WI38 (cell line): ENCODE measurements around the gene PARD3B.

Source experiments
- H3K4me3 ChIP-seq: 2 replicates; pipeline ENCODE4 v1.5.1; 2011; ENCODE audit warnings: low read depth, mild to moderate bottlenecking, control low read depth, low read length
- TF ChIP-seq, protein P1 (sequence below): IDR thresholded peaks from 2 replicates; pipeline ENCODE4 v1.5.1; 2012; ENCODE audit warnings: low read depth, mild to moderate bottlenecking, control low read depth, low read length

Gene PARD3B

GRCh38 chr2:205235434-205235833, 690.2 kb downstream of the PARD3B start:
- TF ChIP-seq, protein P1, sequence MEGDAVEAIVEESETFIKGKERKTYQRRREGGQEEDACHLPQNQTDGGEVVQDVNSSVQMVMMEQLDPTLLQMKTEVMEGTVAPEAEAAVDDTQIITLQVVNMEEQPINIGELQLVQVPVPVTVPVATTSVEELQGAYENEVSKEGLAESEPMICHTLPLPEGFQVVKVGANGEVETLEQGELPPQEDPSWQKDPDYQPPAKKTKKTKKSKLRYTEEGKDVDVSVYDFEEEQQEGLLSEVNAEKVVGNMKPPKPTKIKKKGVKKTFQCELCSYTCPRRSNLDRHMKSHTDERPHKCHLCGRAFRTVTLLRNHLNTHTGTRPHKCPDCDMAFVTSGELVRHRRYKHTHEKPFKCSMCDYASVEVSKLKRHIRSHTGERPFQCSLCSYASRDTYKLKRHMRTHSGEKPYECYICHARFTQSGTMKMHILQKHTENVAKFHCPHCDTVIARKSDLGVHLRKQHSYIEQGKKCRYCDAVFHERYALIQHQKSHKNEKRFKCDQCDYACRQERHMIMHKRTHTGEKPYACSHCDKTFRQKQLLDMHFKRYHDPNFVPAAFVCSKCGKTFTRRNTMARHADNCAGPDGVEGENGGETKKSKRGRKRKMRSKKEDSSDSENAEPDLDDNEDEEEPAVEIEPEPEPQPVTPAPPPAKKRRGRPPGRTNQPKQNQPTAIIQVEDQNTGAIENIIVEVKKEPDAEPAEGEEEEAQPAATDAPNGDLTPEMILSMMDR, result no peak
- H3K4me3 ChIP-seq, result no peak overlapping the region

GRCh38 chr2:205237524-205237923, 692.2 kb downstream of the PARD3B start:
- TF ChIP-seq, protein P1, result no peak
- no peak overlapping the region for H3K4me3 ChIP-seq

GRCh38 chr2:205245001-205245400, 699.7 kb downstream of the PARD3B start:
- TF ChIP-seq, protein P1, result no peak
- H3K4me3 ChIP-seq, result no peak overlapping the region

DNA sequence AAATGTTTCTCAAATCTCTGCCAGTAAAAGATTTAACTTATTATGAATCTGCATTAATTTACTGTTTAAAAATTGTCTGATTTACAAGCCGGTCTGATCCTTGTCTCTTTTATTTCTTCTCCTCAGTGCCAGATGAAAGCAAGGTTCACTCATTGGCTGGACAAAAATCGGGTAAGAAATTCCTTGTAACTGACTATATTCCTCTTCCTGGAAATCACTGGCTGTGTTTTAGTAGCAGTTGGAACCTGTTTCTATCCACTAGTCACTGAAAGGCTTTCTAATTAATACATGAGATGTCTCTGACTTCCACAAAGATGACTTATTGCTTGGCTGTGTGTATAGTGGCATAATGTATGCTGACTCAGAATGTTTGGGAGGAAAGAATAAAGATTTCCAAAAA, 700.4 kb downstream of the PARD3B start:
- H3K4me3 ChIP-seq, result no peak overlapping the region
- TF ChIP-seq, protein P1, result no peak

GRCh38 chr2:205259121-205259520, 713.8 kb downstream of the PARD3B start:
- no peak overlapping the region for H3K4me3 ChIP-seq
- TF ChIP-seq, protein P1, result no peak

DNA sequence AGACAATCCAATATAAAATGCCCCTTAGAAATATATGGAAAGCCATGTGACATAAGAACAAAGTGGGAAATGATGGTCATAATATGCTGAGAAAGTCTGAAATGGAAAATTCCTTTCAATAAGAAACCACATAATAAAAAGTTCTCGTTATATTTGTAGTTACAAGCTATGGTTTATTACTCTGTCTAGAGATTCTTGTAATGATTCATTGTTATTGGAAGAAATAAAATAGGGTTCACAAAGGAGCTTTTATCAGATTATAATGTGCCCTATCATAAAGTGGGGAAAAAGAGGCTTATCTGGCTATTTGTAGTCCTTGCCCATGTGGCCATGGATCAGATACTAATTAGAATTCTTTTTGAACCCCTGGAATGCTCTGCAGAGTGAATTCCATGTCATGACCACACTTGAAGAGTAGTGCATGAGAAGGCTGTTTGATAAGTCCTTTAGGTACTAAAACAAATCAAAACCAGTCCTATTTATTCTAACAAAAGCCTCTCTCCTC, 716.3 kb downstream of the PARD3B start:
- no peak overlapping the region for H3K4me3 ChIP-seq
- TF ChIP-seq, protein P1, result no peak

DNA sequence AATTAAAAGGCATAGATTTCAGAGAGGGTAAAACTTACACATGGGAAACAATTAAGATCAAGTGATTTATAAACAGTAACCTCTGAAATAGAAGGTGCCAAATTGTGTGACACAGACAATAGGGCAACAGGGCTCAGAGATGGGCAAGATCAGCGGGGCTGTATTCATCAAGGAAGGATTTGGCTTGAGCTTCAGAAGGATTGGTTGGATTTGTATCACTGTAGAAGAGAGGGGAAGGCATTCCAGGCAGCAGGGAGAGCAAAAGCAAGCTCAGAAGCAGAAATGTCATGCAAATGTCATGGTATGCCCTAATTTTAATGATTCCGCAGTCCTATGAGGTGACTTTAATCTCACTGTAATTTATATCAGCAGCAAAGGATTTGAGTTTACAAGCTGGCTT, 722.0 kb downstream of the PARD3B start:
- TF ChIP-seq, protein P1, result no peak
- no peak overlapping the region for H3K4me3 ChIP-seq
